NK-92 (cell line): ENCODE measurements around the gene KCTD14.
"Not testable (repeated sequence)": the region's sequence is repeated elsewhere in the genome, so short reads cannot be mapped to it uniquely, and the experiment has no call there.

Source experiments
- DNase-seq: peaks from one replicate; lab custom pipeline; 2025; ENCODE audit not compliant: unreplicated experiment; lab: John Stamatoyannopoulos, UW

The KCTD14 gene

GRCh38 chr11:78048561-78048960 lies 25.5 kb upstream of the KCTD14 start:
- DNase-seq = no peak

DNA sequence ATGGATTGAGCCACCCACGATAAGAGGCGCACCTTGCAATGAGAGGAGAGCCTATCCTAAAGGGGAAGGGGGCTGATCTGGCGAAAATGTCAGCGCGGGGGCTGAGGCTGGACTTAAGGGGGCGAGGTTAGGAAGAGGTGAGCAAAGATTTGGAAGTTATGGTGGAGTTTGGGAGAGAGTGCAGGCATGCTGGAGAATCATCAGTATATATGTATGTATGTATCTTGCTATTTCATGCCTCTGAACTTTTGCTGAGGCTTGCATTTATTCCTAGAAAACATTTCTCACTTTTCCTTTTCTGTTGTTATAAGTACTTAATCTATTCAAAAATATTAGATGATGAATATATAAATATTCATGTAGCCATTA lies 23.4 kb upstream of the KCTD14 start:
- DNase-seq = no peak

- no peak for DNase-seq
Observed at GRCh38 chr11:78045851-78046485, 22.9 kb upstream of the KCTD14 start.

DNA sequence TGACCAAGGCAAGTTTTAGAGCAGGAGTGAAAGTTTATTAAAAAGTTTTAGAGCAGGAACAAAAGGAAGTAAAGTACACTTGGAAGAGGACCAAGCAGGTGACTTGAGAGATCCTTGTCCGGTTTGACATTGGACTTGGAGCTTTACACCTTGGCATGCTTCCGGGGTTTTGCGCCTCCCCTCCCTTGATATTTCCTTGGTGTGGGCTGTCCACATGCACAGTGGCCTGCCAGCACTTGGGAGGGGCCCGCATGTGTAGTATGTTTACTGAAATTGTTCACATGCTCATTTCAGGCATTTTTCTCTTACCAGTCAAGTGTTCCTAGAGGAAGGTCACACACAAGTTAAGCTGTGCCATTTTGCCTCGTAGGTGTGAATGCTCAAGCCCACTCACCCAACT lies 21.6 kb upstream of the KCTD14 start:
- no peak for DNase-seq

- DNase-seq = no peak
Observed at GRCh38 chr11:78041843-78042440, 18.9 kb upstream of the KCTD14 start.

- not testable (repeated sequence) for DNase-seq
Observed at GRCh38 chr11:78041380-78041719, 18.3 kb upstream of the KCTD14 start.

GRCh38 chr11:78040691-78041379 lies 17.8 kb upstream of the KCTD14 start:
- DNase-seq = no peak

- DNase-seq = no peak
Observed at GRCh38 chr11:78039919-78040671, 17.0 kb upstream of the KCTD14 start.

GRCh38 chr11:78039391-78039918 lies 16.4 kb upstream of the KCTD14 start:
- no peak for DNase-seq

DNA sequence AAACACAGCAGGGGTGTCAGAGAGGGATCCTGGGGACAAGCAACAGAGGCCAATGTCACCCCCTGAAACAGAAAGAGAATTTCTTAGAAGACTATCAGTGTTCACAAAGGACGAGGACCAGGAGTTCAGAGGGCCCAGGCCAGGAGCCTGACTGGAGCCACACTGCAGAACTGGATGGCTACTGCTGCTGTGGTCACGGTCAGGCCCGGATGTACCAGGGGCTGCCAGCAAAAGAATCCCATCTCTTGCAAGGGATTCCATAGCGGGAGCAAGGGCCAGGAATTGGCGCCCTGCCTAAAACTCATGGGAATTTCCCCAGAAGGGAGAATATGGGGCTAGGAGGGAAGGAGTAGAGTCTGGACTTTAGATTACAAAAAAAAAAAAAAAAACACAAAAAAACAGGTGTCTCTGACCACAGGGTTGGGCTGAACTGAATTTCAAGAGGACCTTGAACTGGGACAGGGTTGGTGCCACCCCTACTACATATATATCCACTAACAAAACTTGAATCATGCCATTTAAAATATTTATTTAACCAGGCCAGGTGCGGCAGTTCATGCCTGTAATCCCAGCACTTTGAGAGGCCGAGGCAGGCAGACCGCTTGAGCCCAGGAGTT lies 15.7 kb upstream of the KCTD14 start:
- no peak for DNase-seq

DNA sequence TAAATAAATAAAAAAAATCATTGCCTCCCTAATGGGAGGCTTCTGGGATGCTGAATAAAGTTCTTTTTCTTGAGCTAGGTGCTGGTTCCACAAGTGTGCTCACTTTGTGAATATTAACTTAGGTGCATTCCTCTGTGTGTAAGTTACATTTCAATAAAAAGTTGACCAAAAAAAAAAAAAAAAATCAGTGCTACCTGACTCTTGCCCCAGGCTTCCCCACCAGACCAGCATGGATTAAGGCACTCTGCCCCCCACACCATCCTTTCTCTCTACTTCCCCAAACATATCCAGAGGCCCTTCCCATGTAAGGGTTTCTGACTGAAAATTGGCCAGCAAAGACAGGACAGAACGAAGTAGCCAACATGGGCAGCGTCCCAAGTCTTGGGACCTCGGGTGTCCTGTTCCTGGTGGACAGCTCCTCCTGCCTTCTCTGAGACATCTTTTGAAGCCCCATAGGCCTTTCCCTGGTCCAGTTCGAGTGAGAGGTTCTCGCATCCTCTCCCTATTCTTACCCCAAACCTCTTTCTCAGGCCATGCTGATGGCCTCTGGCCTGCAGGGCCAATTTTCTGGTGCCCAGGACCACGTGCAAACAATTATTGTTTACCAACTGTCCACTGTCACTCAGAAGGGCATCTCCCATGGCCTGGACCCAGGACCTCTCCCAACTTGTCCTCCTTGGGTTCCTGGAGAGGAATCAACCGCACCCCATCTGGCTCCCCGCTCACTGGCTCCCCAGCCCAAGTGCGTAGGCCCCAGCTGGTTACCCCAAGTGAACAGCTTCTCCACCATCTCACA lies 14.9 kb upstream of the KCTD14 start:
- DNase-seq = no peak

GRCh38 chr11:78037056-78037455 lies 14.0 kb upstream of the KCTD14 start:
- no peak for DNase-seq

- no peak for DNase-seq
Observed at GRCh38 chr11:78036313-78036712, 13.2 kb upstream of the KCTD14 start.

DNA sequence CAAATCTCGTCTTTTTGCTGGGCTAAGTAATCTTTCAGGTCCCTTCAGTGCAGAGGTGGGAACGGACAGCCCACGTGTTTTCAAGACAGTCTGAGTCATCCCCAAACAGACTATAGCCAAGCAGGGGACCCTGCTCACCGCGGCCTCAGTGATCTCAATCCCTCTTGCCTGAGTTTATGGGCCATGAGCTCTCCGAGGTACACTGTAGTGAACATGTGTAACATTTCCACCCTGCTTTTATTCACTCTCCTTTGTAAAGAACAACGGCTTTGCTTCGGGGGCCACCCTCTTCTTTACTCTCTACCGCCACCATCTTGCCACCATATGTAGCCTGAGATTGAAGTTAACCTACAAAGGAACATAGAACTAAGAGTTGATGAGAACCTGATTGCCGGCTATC lies 11.5 kb upstream of the KCTD14 start:
- DNase-seq = no peak

DNA sequence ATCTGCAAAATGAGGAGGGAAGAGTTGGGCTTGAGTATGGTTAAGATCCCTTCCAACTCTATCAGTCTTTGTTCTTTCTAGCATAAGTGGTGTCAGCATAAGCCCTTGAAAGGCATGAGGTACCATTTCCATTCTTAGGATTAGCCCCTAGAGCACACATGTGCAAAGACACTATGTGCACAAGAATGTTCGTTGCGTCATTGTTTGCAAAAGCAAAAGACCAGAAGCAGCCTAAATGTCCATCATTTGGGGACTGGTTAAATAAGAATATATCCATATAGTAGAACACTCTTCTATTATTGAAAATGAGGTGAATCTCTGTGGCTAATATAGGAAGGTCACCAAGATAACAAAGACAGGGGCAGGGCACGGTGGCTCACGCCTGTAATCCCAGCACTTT lies 10.0 kb upstream of the KCTD14 start:
- DNase-seq = no peak

GRCh38 chr11:78032090-78032489 lies 9.0 kb upstream of the KCTD14 start:
- no peak for DNase-seq

GRCh38 chr11:78031629-78032028 lies 8.6 kb upstream of the KCTD14 start:
- no peak for DNase-seq

- DNase-seq = no peak
Observed at GRCh38 chr11:78030429-78031325, 7.6 kb upstream of the KCTD14 start.

- not testable (repeated sequence) for DNase-seq
Observed at GRCh38 chr11:78028423-78028822, 5.3 kb upstream of the KCTD14 start.
